ENCODE measurements around the gene THRSP.
"Not testable (repeated sequence)": the region's sequence is repeated elsewhere in the genome, so short reads cannot be mapped to it uniquely, and the experiment has no call there.

Gene THRSP, protein sequence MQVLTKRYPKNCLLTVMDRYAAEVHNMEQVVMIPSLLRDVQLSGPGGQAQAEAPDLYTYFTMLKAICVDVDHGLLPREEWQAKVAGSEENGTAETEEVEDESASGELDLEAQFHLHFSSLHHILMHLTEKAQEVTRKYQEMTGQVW

GRCh38 chr11:78063440-78064181 is at the start of gene THRSP:
Gene THRSP, plus strand, starts transcription at chr11:78063861. Its CDS starts 21 bp downstream, at chr11:78063882.
- DNase-seq, result no peak

GRCh38 chr11:78014937-78015520 is 48.6 kb upstream of the THRSP start:
- not testable (repeated sequence) for DNase-seq

DNA sequence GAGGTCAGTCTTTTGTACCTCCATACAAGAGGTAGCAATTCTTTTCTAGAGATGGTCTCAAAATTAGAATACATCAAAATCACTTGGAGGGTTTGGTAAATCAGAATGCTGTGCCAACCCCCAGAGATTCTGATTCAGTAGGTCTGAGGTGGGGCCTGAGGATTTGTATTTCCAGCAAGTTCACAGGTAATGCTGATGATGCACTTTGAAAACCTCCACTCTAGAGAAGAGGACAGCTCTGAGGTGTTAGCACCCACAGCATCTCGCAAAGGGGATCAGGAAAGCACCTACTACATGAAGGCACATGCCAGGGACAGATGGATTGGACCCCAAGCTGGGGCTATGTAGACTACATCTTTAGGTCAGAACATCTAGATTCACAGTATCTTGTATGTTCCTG is 47.8 kb upstream of the THRSP start:
- DNase-seq, result no peak

DNA sequence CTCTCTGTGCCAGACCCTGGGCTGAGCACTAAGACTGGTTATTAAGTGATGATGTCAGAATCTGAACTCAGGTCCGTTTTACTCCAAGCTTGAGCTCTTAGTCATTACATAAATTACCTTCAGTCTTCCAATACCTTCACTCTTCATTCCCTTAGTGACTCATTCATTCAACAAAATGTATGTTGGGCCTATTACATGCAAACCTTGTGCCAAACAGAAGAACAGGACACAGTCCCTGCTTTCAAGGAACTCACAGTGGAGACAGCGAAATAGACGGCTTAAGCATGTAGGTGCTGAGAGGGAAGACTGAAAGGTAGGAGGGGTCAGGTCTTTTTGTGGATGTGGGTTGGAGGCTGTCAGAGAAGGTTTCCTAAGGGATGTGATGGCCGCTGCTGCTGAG is 43.9 kb upstream of the THRSP start:
- no peak for DNase-seq

- no peak for DNase-seq
These were observed 43.4 kb upstream of the THRSP start for GRCh38 chr11:78020246-78020645.

DNA sequence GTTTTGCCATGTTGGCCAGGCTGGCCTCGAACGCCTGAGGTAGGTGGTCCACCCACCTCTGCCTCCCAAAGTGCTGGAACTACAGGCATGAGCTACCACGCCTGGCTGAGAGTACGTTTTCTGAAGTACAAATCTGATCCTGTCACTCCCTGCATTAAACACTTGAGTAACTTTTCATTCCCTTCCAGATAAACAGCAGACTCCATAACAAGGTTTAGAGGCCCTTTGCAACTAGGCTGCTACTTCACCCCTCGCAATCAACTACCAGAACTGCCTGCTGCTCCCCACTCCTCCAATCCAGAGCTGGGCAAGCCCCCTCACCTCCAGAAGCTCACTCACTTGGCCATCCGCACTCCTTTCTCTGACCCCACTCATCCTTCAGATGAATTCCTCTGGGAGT is 42.0 kb upstream of the THRSP start:
- DNase-seq, result no peak

GRCh38 chr11:78022397-78023396 is 41.0 kb upstream of the THRSP start, which contains the start of gene KCTD14:
Gene KCTD14, minus strand, starts transcription at chr11:78023276. Its CDS starts 27 bp downstream, at chr11:78023249.
- DNase-seq, result no peak

DNA sequence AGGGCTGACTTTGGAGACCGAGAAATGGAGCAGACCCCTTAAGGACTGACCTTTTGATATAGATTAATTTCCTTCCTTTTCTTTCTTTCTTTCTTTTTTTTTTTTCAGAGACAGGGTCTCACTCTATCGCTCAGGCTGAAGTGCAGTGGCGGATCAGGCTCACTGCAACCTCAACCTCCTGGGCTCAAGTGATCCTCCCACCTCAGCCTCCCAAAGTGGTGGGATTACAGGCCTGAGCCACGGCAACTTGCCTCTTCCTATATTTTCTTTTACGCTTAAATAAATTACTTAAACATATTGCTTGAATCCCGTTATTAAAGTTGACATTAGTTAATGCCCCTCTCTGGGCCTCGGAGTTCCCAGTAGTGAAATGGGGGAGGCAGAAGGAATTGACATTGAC is 40.2 kb upstream of the THRSP start:
- DNase-seq, result no peak

DNA sequence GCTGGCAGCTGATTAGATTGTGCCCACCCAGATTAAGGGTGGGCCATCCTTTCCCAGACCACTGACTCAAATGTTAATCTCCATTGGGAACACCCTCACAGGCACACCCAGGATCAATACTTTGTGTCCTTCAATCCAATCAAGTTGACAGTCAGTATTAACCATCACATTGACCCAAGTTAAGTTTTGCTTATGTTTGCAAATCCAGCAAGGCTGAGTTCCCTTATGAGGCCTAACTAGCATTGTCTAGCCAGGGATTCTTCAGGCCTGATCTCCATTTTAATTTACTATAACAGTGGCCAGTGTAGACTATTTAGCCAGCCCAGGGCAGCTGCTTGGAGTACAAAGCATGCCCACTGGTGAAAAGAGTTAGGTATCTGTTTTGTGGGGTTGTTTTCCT is 38.3 kb upstream of the THRSP start:
- DNase-seq, result no peak

DNA sequence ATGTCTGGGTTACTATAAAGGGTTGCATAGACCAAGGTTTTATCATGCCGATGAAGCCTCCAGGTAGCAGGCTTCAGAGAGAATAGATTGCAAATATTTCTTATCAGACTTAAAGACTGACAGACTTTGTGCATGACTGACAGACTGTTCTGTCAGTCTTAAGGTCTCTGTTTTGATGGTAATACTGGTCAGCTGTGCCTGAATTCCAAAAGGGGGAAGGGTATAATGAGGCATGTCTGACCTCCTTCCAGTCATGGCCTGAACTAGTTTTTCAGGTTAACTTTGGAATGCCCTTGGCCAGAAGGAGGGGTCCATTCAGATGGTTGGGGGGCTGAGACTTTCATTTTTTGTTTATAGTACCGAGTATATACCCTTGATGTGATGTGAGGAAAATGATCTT is 35.9 kb upstream of the THRSP start:
- no peak for DNase-seq

DNA sequence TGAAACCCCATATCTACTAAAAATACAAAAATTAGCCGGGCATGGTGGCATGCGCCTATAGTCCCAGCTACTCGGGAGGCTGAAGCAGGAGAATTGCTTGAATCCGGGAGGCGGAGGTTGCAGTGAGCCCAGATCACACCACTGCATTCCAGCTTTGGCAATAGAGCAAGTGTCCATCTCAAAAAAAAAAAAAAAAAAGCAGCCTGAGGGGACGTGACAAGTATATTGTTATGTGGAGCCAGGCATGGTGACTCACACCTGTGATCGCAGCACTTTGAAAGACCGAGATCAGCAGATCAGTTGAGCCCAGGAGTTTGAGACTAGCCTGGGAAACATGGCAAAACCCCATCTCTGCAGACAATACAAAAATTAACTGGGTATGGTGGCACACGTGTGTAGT is 35.2 kb upstream of the THRSP start:
- DNase-seq, result not testable (repeated sequence)

- peak; percentile 19 for DNase-seq
These were observed 33.0 kb upstream of the THRSP start for GRCh38 chr11:78030429-78031325.

- no peak for DNase-seq
These were observed 32.0 kb upstream of the THRSP start for GRCh38 chr11:78031629-78032028.

GRCh38 chr11:78032090-78032489 is 31.6 kb upstream of the THRSP start:
- DNase-seq, result no peak

DNA sequence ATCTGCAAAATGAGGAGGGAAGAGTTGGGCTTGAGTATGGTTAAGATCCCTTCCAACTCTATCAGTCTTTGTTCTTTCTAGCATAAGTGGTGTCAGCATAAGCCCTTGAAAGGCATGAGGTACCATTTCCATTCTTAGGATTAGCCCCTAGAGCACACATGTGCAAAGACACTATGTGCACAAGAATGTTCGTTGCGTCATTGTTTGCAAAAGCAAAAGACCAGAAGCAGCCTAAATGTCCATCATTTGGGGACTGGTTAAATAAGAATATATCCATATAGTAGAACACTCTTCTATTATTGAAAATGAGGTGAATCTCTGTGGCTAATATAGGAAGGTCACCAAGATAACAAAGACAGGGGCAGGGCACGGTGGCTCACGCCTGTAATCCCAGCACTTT is 30.6 kb upstream of the THRSP start:
- no peak for DNase-seq

DNA sequence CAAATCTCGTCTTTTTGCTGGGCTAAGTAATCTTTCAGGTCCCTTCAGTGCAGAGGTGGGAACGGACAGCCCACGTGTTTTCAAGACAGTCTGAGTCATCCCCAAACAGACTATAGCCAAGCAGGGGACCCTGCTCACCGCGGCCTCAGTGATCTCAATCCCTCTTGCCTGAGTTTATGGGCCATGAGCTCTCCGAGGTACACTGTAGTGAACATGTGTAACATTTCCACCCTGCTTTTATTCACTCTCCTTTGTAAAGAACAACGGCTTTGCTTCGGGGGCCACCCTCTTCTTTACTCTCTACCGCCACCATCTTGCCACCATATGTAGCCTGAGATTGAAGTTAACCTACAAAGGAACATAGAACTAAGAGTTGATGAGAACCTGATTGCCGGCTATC is 29.0 kb upstream of the THRSP start:
- DNase-seq, result no peak

GRCh38 chr11:78036313-78036712 is 27.3 kb upstream of the THRSP start:
- no peak for DNase-seq

- DNase-seq, result no peak
These were observed 26.6 kb upstream of the THRSP start for GRCh38 chr11:78037056-78037455.

GRCh38 chr11:78037825-78038620 is 25.6 kb upstream of the THRSP start:
- DNase-seq, result no peak

GRCh38 chr11:78038697-78039313 is 24.9 kb upstream of the THRSP start:
- DNase-seq, result no peak

Data from KG1 (cell line).